Measurements from ENCODE around the gene C1QTNF6. TPM values are rescaled to one million over a fixed set of nuclear protein-coding genes. Genes with fewer than 3 reads are reported as not detected.

C1QTNF6 gene
- total and polyA plus RNA-seq, 10 of the 15 experiments (the other 5 are each of a cell fraction or from before 2014, with no cell fraction given): 0.16 to 4.1 (median 1.3) TPM

DNA sequence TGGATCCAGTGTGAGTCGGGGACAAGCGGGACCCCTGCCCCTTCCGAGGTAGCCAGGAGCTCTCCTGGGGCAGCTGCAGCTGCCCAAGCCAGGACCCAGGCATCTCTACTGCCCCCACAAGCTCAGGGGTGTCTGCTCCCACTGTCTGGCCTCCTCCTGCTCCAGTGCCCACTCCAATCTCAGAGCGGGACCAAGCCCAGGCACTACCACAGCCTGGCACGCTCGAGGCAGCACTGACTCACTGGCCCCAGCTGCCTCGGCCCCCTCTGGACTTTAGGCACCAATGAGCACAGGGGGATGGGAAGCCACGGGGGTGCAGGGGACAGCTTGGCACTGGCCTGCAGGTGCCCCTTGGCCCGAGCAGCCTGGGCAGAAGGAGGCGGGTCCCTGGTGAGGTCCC is 46.6 kb downstream of the C1QTNF6 start:
- SMC1A ChIA-PET (ENCODE audit: uncharacterized antibody, unreplicated experiment): interaction anchor here (2.5 to 2.8 kb wide), 2 partner anchors 8 to 21 kb away, joined by 8 to 19 read pairs; partner anchors contain the start of gene IL2RB
- Histone ChIP-seq H3K36me3 (ENCODE audit: control insufficient read depth in 2 of 2, insufficient read depth in 2 of 2, low read length in 1 of 2) (peaks cover 27 to 56% of the 10 kb centered on the region in 2 experiments), H3K27ac (ENCODE audit: control insufficient read depth, insufficient read depth) (no peak overlapping the region), H3K79me2 (ENCODE audit: control insufficient read depth, insufficient read depth, low read length) (peaks cover 25% of the 10 kb centered on the region), H3K4me3 (no peak overlapping the region), H3K27me3 (replicated peaks in 1 of 2; ENCODE audit: control insufficient read depth in 2 of 2, insufficient read depth in 2 of 2, low read length in 1 of 2) (no peaks in the 10 kb centered on the region), H2AFZ (ENCODE audit: control insufficient read depth, low read depth, low read length) (no peak overlapping the region), H4K20me1 (ENCODE audit: control insufficient read depth, insufficient read depth) (no peaks in the 10 kb centered on the region), H3K9ac (ENCODE audit: control insufficient read depth, insufficient read depth, low read length) (no peak overlapping the region), H3K4me2 (ENCODE audit: control insufficient read depth, insufficient read depth) (no peak overlapping the region), H3K9me3 (replicated peaks; ENCODE audit: control insufficient read depth, insufficient read depth, low read length) (no peaks in the 10 kb centered on the region), H3K4me1 (ENCODE audit: control insufficient read depth, insufficient read depth, low read length) (peaks cover 18% of the 10 kb centered on the region)
- CTCF ChIA-PET: interaction anchor here (0.5 to 1.7 kb wide), 3 partner anchors 14 to 449 kb away, joined by 3 to 5 read pairs (median 3); no protein-coding TSS in a partner anchor
- in situ Hi-C loops (cut with MboI) (no loop called here), intact Hi-C loops (cut with micrococcal nuclease; ENCODE audit: unreplicated experiment) (loop anchor here (10.0 kb wide), 1 partner anchor 53 kb away; no protein-coding TSS in a partner anchor)
- RAD21 ChIA-PET (ENCODE audit: unreplicated experiment): interaction anchor here (0.6 to 2.0 kb wide), 2 partner anchors 25 to 63 kb away, joined by 3 to 8 read pairs; no protein-coding TSS in a partner anchor
- TF ChIP-seq KDM1A (IDR thresholded peaks at IDR 0.05; ENCODE audit: borderline replicate concordance): no peak
- TF ChIP-seq ZNF207 (IDR thresholded peaks at IDR 0.05; ENCODE audit: borderline replicate concordance): no peak
- no TSS peak for BruUV-seq (replicated peaks)
- POLR2A ChIA-PET: interaction anchor here (1.1 kb wide), 1 partner anchor 16 kb away, joined by 3 read pairs; no protein-coding TSS in a partner anchor
- no peak for ATAC-seq
- no peak for DNase-seq (ENCODE audit: low read depth, low spot score)
- no peak for FAIRE-seq
- 70% methylated on average over 10 of the region's 10 CpGs for WGBS (ENCODE audit: insufficient coverage, insufficient replicate concordance, low lambda C conversion rate, missing lambda C conversion rate)

DNA sequence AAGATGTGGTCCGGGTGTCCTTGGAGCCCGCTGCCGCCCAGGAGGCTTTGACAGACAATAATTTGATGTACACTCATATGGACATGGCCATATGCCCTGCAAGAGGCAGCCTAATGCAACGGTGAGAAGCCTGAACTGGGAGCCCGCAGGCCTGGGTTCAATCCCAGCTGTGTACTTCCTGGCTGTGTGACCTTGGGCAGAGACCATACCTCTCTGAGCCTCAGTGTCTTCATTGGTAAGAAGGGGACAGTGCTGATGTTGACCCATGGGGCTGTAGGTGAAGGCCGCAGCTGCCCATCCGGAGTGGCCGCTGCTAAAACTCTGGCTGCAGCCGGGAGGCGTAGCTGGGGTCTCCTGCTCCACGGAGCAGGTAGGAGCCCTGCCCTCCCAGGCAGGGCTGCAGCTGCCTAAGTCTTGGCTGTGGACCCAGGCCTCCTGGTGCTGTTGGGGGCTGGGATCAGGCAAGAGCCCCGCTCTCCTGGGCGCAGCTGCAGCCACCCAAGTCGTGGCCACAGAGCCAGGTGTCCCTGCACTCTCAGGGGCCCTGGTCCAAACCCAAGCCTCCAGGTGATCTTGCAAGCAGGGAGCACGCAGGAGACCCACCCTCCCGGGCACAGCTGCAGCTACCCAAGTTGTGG is 47.2 kb downstream of the C1QTNF6 start:
- intact Hi-C loops (cut with micrococcal nuclease; ENCODE audit: unreplicated experiment): loop anchor here (10.0 kb wide), 1 partner anchor 54 kb away; no protein-coding TSS in a partner anchor
- no peak for FAIRE-seq
- H3K36me3 ChIP-seq (ENCODE audit: control insufficient read depth in 2 of 2, insufficient read depth in 2 of 2, low read length in 1 of 2): peaks cover 27 to 62% of the 10 kb centered on the region in 2 experiments
- no TSS peak for BruUV-seq (replicated peaks)
- no peaks in the 10 kb centered on the region for H3K9me3 ChIP-seq (replicated peaks; ENCODE audit: control insufficient read depth, insufficient read depth, low read length)
- H4K20me1 ChIP-seq (ENCODE audit: control insufficient read depth, insufficient read depth): no peaks in the 10 kb centered on the region
- H3K27me3 ChIP-seq (replicated peaks in 1 of 2; ENCODE audit: control insufficient read depth in 2 of 2, insufficient read depth in 2 of 2, low read length in 1 of 2): no peaks in the 10 kb centered on the region
- no peak overlapping the region for H3K4me2 ChIP-seq (ENCODE audit: control insufficient read depth, insufficient read depth)
- in situ Hi-C loops (cut with MboI): no loop called here
- H2AFZ ChIP-seq (ENCODE audit: control insufficient read depth, low read depth, low read length): no peak overlapping the region
- no peak for DNase-seq (ENCODE audit: low read depth, low spot score)
- ChIA-PET POLR2A (interaction anchor here (1.1 to 1.6 kb wide), 4 partner anchors 8 to 17 kb away, joined by 3 to 6 read pairs (median 4); partner anchors contain the start of gene IL2RB), RAD21 (ENCODE audit: unreplicated experiment) (interaction anchor here (0.6 to 2.1 kb wide), 4 partner anchors 9 to 452 kb away, joined by 3 to 8 read pairs (median 6); partner anchors contain the start of gene IL2RB), CTCF (interaction anchor here (1.0 to 1.9 kb wide), 6 partner anchors 8 to 62 kb away, joined by 3 to 8 read pairs (median 4); partner anchors contain the start of gene IL2RB), SMC1A (ENCODE audit: uncharacterized antibody, unreplicated experiment) (interaction anchor here (1.0 to 2.8 kb wide), 5 partner anchors 9 to 104 kb away, joined by 3 to 19 read pairs (median 6); partner anchors contain the start of gene IL2RB)
- WGBS (ENCODE audit: insufficient coverage, insufficient replicate concordance, low lambda C conversion rate, missing lambda C conversion rate): 80% methylated on average over 16 of the region's 16 CpGs
- peaks cover 18% of the 10 kb centered on the region for H3K4me1 ChIP-seq (ENCODE audit: control insufficient read depth, insufficient read depth, low read length)
- ATAC-seq: no peak
- H3K79me2 ChIP-seq (ENCODE audit: control insufficient read depth, insufficient read depth, low read length): peaks cover 19% of the 10 kb centered on the region
- H3K9ac ChIP-seq (ENCODE audit: control insufficient read depth, insufficient read depth, low read length): no peak overlapping the region
- H3K4me3 ChIP-seq: no peak overlapping the region
- H3K27ac ChIP-seq (ENCODE audit: control insufficient read depth, insufficient read depth): no peak overlapping the region
- 0 out of 2 replicates have a peak, but pooled peaks have one; percentile 17 for TF ChIP-seq SMARCA5 (IDR thresholded peaks at IDR 0.05)
- TF ChIP-seq SPI1 (IDR thresholded peaks at IDR 0.05; ENCODE audit: borderline replicate concordance, insufficient read depth, low read depth, low read length): no peak
- no peak for TF ChIP-seq BACH1 (IDR thresholded peaks at IDR 0.05; ENCODE audit: borderline replicate concordance)
- TF ChIP-seq EZH2 (IDR thresholded peaks at IDR 0.05; ENCODE audit: borderline replicate concordance, control insufficient read depth, low read depth, low read length): no peak
- no peak for TF ChIP-seq NR2F1 (conservative IDR thresholded peaks at IDR 0.05)
- TF ChIP-seq IRF4 (IDR thresholded peaks at IDR 0.05; ENCODE audit: low read depth, low read length): no peak
- TF ChIP-seq BRCA1 (IDR thresholded peaks at IDR 0.05; ENCODE audit: low read depth, low read length): no peak
- no peak for TF ChIP-seq KAT2A (conservative IDR thresholded peaks at IDR 0.05; ENCODE audit: control insufficient read depth, low read depth, low read length)
- no peak for TF ChIP-seq POLR2AphosphoS2 (IDR thresholded peaks at IDR 0.05; ENCODE audit: low read depth, low read length)
- no peak for TF ChIP-seq EP300 (IDR thresholded peaks at IDR 0.05; ENCODE audit: borderline replicate concordance in 1 of 2, control insufficient read depth in 1 of 2, low read depth in 2 of 2, low read length in 2 of 2)

Data from GM12878 (cell line).